Measurements from ENCODE around the gene ATRAID.
"Not testable (repeated sequence)": the region's sequence is repeated elsewhere in the genome, so short reads cannot be mapped to it uniquely, and the experiment has no call there.

The ATRAID gene

GRCh38 chr2:27194538-27195354 is 17.1 kb upstream of the ATRAID start:
- no peak for ATAC-seq
- no peak for DNase-seq

GRCh38 chr2:27195799-27196198 is 16.0 kb upstream of the ATRAID start:
- not testable (repeated sequence) for DNase-seq, ATAC-seq

GRCh38 chr2:27198068-27198467 is 13.8 kb upstream of the ATRAID start:
- not testable (repeated sequence) for ATAC-seq, DNase-seq

- DNase-seq (no peak), ATAC-seq (no peak)
Observed at GRCh38 chr2:27198627-27199026, 13.2 kb upstream of the ATRAID start.

GRCh38 chr2:27199241-27199640 is 12.6 kb upstream of the ATRAID start:
- ATAC-seq (no peak), DNase-seq (no peak)

- DNase-seq: no peak
- no peak for ATAC-seq
Observed at GRCh38 chr2:27201675-27202074, 10.2 kb upstream of the ATRAID start.

- ATAC-seq (peak; percentile 48), DNase-seq (no peak)
Observed at GRCh38 chr2:27202854-27203253, 9.0 kb upstream of the ATRAID start.

GRCh38 chr2:27203741-27204140 is 8.1 kb upstream of the ATRAID start:
- no peak for DNase-seq
- no peak for ATAC-seq

- no peak for ATAC-seq
- no peak for DNase-seq
Observed at GRCh38 chr2:27204566-27204965, 7.3 kb upstream of the ATRAID start.

GRCh38 chr2:27205206-27205605 is 6.6 kb upstream of the ATRAID start:
- ATAC-seq (no peak), DNase-seq (no peak)

GRCh38 chr2:27206346-27206745 is 5.5 kb upstream of the ATRAID start:
- no peak for DNase-seq
- ATAC-seq: no peak

- DNase-seq: no peak
- no peak for ATAC-seq
Observed at GRCh38 chr2:27208486-27209050, 3.3 kb upstream of the ATRAID start.

GRCh38 chr2:27209621-27210401 is 2.0 kb upstream of the ATRAID start:
- no peak for ATAC-seq
- no peak for DNase-seq

GRCh38 chr2:27211241-27211942 is 449 bp upstream of the ATRAID start:
- DNase-seq (peak; percentile 21), ATAC-seq (peak; percentile 88)

- peak; percentile 1 for ATAC-seq
- peak; percentile 39 for DNase-seq
Observed at GRCh38 chr2:27212626-27213471, 1.0 kb downstream of the ATRAID start.

- ATAC-seq (no peak), DNase-seq (no peak)
Observed at GRCh38 chr2:27214941-27215340, 3.1 kb downstream of the ATRAID start.

- no peak for DNase-seq
- no peak for ATAC-seq
Observed at GRCh38 chr2:27216416-27217137, 4.7 kb downstream of the ATRAID start.

- DNase-seq (peak; percentile 95), ATAC-seq (peak; percentile 93)
Observed at GRCh38 chr2:27217173-27218121, 5.6 kb downstream of the ATRAID start, which contains the start of gene CAD. Gene CAD (plus strand): TSS chr2:27217369. CDS start chr2:27217552, 183 bp downstream.

- ATAC-seq (no peak), DNase-seq (no peak)
Observed at GRCh38 chr2:27218614-27219013, 6.8 kb downstream of the ATRAID start.
